ENCODE data around the gene WDR13. TPM values are rescaled to one million over a fixed set of nuclear protein-coding genes. Genes with fewer than 3 reads are reported as not detected.

Gene WDR13
- total RNA-seq = 10 to 100 TPM; 54.1 to 56.9 TPM

DNA sequence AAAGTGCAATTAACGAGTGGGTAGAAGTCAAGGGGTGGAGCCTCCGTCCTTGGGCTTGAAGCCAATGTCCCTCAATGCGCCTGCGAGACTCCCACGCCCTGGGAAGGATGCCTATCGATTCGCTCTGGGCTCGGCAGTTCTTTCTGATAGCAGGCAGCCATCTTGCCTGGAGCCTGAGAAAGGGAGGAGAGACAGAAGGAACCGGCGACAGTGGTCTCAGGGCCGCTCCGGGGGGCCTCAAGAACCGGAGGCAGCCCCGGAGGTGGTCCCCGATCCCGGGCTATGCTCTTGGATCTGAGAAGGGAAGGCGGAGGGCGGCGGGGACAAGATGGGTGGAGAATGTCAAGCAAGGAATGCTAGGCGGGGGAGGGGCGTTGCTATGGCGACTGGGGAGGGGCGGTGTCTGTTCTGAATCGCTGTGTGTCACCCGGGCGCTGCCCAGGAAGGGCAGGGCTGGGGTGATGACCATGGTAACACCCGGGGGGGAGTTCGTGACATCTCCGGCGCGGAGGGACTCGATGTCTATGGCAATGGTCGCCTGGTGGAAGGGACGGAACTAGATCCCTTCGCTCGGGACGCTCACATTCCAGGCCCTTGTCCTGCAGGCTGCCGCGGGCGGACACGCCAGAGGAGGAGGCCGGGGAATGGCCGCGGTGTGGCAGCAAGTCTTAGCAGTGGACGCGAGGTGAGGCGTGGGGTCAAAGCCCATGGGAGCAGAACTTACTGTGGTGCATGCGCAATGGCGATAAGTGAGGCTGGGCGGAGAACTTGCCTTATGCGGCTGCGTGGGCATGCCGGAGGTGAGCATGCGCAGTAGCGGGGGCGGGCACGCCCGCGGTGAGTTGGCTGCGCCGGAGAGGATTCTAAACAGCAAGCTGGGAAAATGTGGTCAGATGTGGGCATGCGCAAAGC is at the start of gene WDR13:
TSS of gene WDR13 (plus strand) at position 140 of the 912 bp plus-strand sequence. CDS start at position 645, 505 bp downstream.

DNA sequence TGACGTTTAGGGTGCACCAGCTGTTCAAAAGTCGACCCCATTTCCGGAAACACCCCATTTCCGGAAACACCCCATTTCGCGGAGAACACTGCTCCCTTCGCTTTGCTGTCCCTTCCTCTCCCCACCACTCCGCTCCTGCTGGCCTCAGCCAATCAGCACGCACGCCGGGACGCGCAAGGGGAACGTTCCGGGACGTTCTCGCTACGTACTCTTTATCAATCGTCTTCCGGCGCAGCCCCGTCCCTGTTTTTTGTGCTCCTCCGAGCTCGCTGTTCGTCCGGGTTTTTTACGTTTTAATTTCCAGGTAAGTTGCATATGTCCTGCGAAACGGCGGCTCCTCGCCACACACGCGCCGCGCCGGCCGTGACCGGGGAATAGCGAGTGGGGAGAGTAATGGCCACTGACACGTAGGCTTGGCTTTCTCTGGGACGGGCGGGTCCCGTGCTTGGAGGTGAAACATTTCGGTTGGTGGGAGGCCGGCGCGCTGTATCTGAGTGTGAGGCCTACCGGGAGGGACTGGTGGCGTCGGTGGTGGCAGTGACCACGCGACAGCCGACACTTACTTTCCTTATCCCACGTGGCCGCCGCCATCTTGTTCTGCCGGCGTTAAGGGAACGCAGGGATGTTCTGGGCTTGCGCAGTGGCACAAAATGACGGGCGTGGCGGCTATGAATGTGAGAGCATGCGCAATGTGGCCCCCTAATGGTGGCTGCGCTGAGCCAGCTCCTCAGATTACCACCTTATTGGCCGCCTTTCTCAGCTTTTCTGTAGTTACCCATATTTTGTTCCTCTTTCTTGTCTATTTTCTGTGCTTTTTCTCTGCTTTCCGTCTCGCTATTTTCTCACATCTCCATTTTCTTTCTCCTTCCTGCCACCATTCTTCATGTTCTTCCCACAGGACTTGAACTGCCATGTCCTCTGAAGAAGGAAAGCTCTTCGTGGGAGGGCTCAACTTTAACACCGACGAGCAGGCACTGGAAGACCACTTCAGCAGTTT is 22.7 kb upstream of the WDR13 start, which contains the start of gene RBM3:
TSS of gene RBM3 (plus strand) at position 215 of the 997 bp plus-strand sequence. CDS start at position 912, 697 bp downstream.

Other genes with a start within 250 kb of the WDR13 start
- gene SSX3, start 240.8 kb upstream of the WDR13 start, total RNA-seq = not detected
- not detected for gene SSX4, start 214.0 kb upstream of the WDR13 start, total RNA-seq
- not detected for gene SSX4B, start 185.5 kb upstream of the WDR13 start, total RNA-seq
- gene SLC38A5, start 127.2 kb upstream of the WDR13 start, total RNA-seq = 10 to 100 TPM; 70.9 to 73.0 TPM
- gene FTSJ1, start 121.3 kb upstream of the WDR13 start, total RNA-seq = 10 to 100 TPM; 49.3 to 51.5 TPM
- gene PORCN, start 88.5 kb upstream of the WDR13 start, total RNA-seq = 10 to 100 TPM; 20.9 to 22.0 TPM
- 100 to 1,000 TPM; 262 to 288 TPM for gene EBP, start 75.7 kb upstream of the WDR13 start, total RNA-seq
- 10 to 100 TPM; 19.5 to 20.5 TPM for gene TBC1D25, start 57.8 kb upstream of the WDR13 start, total RNA-seq
- 100 to 1,000 TPM; 267 to 273 TPM for gene RBM3, start 23.0 kb upstream of the WDR13 start, total RNA-seq
- gene WAS, start 86.3 kb downstream of the WDR13 start, total RNA-seq = 100 to 1,000 TPM; 155 to 171 TPM
- 10 to 100 TPM; 22.9 to 24.2 TPM for gene SUV39H1, start 99.2 kb downstream of the WDR13 start, total RNA-seq
- gene GLOD5, start 164.3 kb downstream of the WDR13 start, total RNA-seq = not detected
- gene GATA1, start 189.1 kb downstream of the WDR13 start, total RNA-seq = not detected
- 100 to 1,000 TPM; 103 to 104 TPM for gene HDAC6, start 204.6 kb downstream of the WDR13 start, total RNA-seq
- gene ERAS, start 229.0 kb downstream of the WDR13 start, total RNA-seq = not detected
- under 1 TPM; 0.38 to 0.91 TPM for gene PCSK1N, start 238.1 kb downstream of the WDR13 start, total RNA-seq